HG02943 (cell line): ENCODE measurements around the gene RALGAPA2.

Experiments
- ATAC-seq: cut with Tn5 transposase; IDR thresholded peaks from one replicate; pipeline ENCODE4 v1.9.1; 2021; ENCODE audit warnings: mild to moderate bottlenecking, low read depth, moderate library complexity; ENCODE audit not compliant: unreplicated experiment

The RALGAPA2 gene

GRCh38 chr20:20712474-20713243 lies at the start of gene RALGAPA2:
Gene RALGAPA2 (minus strand): TSS chr20:20712644. CDS start chr20:20712480, 164 bp downstream.
- ATAC-seq, result peak; percentile 94

- ATAC-seq, result no peak
Measured at GRCh38 chr20:20761301-20761700, 48.9 kb upstream of the RALGAPA2 start.

GRCh38 chr20:20759132-20759531 lies 46.7 kb upstream of the RALGAPA2 start:
- ATAC-seq, result no peak

- ATAC-seq, result no peak
Measured at GRCh38 chr20:20755674-20756319, 43.4 kb upstream of the RALGAPA2 start.

- no peak for ATAC-seq
Measured at GRCh38 chr20:20755231-20755630, 42.8 kb upstream of the RALGAPA2 start.

GRCh38 chr20:20754714-20755113 lies 42.3 kb upstream of the RALGAPA2 start:
- ATAC-seq, result no peak

GRCh38 chr20:20752712-20753111 lies 40.3 kb upstream of the RALGAPA2 start:
- ATAC-seq, result no peak

GRCh38 chr20:20747298-20747697 lies 34.9 kb upstream of the RALGAPA2 start:
- ATAC-seq, result no peak

GRCh38 chr20:20744170-20744725 lies 31.8 kb upstream of the RALGAPA2 start:
- no peak for ATAC-seq

- ATAC-seq, result no peak
Measured at GRCh38 chr20:20743511-20744169, 31.2 kb upstream of the RALGAPA2 start.

- no peak for ATAC-seq
Measured at GRCh38 chr20:20741087-20742045, 28.9 kb upstream of the RALGAPA2 start.

GRCh38 chr20:20740541-20740940 lies 28.1 kb upstream of the RALGAPA2 start:
- ATAC-seq, result no peak

GRCh38 chr20:20737158-20737557 lies 24.7 kb upstream of the RALGAPA2 start:
- no peak for ATAC-seq

- ATAC-seq, result no peak
Measured at GRCh38 chr20:20736303-20736702, 23.9 kb upstream of the RALGAPA2 start.

GRCh38 chr20:20734475-20734948 lies 22.1 kb upstream of the RALGAPA2 start:
- peak; percentile 65 for ATAC-seq

- peak; percentile 8 for ATAC-seq
Measured at GRCh38 chr20:20733943-20734342, 21.5 kb upstream of the RALGAPA2 start.

GRCh38 chr20:20732641-20733040 lies 20.2 kb upstream of the RALGAPA2 start:
- ATAC-seq, result no peak

- ATAC-seq, result no peak
Measured at GRCh38 chr20:20731945-20732296, 19.5 kb upstream of the RALGAPA2 start.

- no peak for ATAC-seq
Measured at GRCh38 chr20:20731000-20731944, 18.8 kb upstream of the RALGAPA2 start.
